GM12878 (cell line): Measurements from ENCODE around the gene ABI1. TPM values are rescaled to one million over a fixed set of nuclear protein-coding genes. Genes with fewer than 3 reads are reported as not detected.

ENCODE experiments used
- ATAC-seq: fragments of 200-7000 bp; cut with Tn5 transposase; 3 replicates; pipeline ENCODE4 v1.9.1; 2020; ENCODE audit warnings: mild to moderate bottlenecking, moderate library complexity
- BruUV-seq: library from RNA; stranded (reverse); fragments of 400-500 nt; replicated peaks from 2 replicates; lab custom pipeline; 2021; lab: Mats Ljungman, UMichigan
- CTCF ChIA-PET: fragments of 300-600 bp; sonication (Branson Sonifier 250); formaldehyde crosslinking; extraction: SDS; loops from one replicate; lab custom pipeline; 2021; ENCODE audit warnings: inconsistent platforms; lab: Yijun Ruan, JAX
- POLR2A ChIA-PET: fragments of 350-600 bp; formaldehyde crosslinking; extraction: SDS; loops from one replicate; lab custom pipeline; 2021; ENCODE audit warnings: inconsistent platforms; lab: Charles Lee
- RAD21 ChIA-PET: fragments of 300-600 bp; sonication (Branson Sonifier 250); formaldehyde crosslinking; loops from one replicate; lab custom pipeline; 2023; ENCODE audit warnings: antibody characterized with exemption; ENCODE audit not compliant: unreplicated experiment; lab: Charles Lee
- SMC1A ChIA-PET: fragments of 300-600 bp; sonication (Branson Sonifier 250); formaldehyde crosslinking; loops from one replicate; lab custom pipeline; 2023; ENCODE audit not compliant: unreplicated experiment, uncharacterized antibody; lab: Charles Lee
- DNase-seq: peaks from one replicate; pipeline ENCODE4 v3.0.0-alpha.2; 2011; ENCODE audit warnings: low read depth, low spot score
- FAIRE-seq: peaks from 3 replicates; lab custom pipeline; 2011; peaks lifted over from hg19 to GRCh38; lab: Jason Lieb, UNC
- H2AFZ ChIP-seq: 2 replicates; pipeline ENCODE4 v1.6.0; 2011; ENCODE audit warnings: low read depth, low read length, control low read depth; ENCODE audit not compliant: control insufficient read depth
- H3K27ac ChIP-seq: 2 replicates; pipeline ENCODE4 v1.5.1; 2011; ENCODE audit warnings: control low read depth; ENCODE audit not compliant: control insufficient read depth, insufficient read depth
- H3K27me3 ChIP-seq, 2 experiments: replicated peaks in 1 of 2; 2 replicates each; pipeline versions ENCODE4 v1.6.0 to v1.6.1; 2011; ENCODE audit warnings: low read length in 1 of 2; ENCODE audit not compliant: control insufficient read depth in 2 of 2, insufficient read depth in 2 of 2
- H3K36me3 ChIP-seq, 2 experiments: 2 replicates each; pipeline ENCODE4 v1.5.1; 2011; ENCODE audit warnings: low read length in 1 of 2; ENCODE audit not compliant: control insufficient read depth in 2 of 2, insufficient read depth in 2 of 2
- H3K4me1 ChIP-seq: 2 replicates; pipeline ENCODE4 v1.6.1; 2011; ENCODE audit warnings: mild to moderate bottlenecking, low read length, moderate library complexity, mixed read lengths; ENCODE audit not compliant: control insufficient read depth, insufficient read depth
- H3K4me2 ChIP-seq: 2 replicates; pipeline ENCODE4 v1.6.0; 2011; ENCODE audit warnings: control low read depth; ENCODE audit not compliant: control insufficient read depth, insufficient read depth
- H3K4me3 ChIP-seq: fragments of 200-600 bp; sonication (generic); 2 replicates; pipeline ENCODE4 v1.5.1; 2016
- H3K79me2 ChIP-seq: 2 replicates; pipeline ENCODE4 v1.6.0; 2011; ENCODE audit warnings: low read length; ENCODE audit not compliant: control insufficient read depth, insufficient read depth
- H3K9ac ChIP-seq: 2 replicates; pipeline ENCODE4 v1.8.0; 2011; ENCODE audit warnings: low read length, control low read depth, mixed read lengths; ENCODE audit not compliant: control insufficient read depth, insufficient read depth
- H3K9me3 ChIP-seq: replicated peaks from 3 replicates; pipeline ENCODE4 v1.5.1; 2011; ENCODE audit warnings: mild to moderate bottlenecking, low read length; ENCODE audit not compliant: control insufficient read depth, insufficient read depth
- H4K20me1 ChIP-seq: 2 replicates; pipeline ENCODE4 v1.6.0; 2011; ENCODE audit not compliant: control insufficient read depth, insufficient read depth
- RAD51 ChIP-seq: fragments of 450-650 bp; IDR thresholded peaks from 2 replicates; pipeline ENCODE4 v1.6.1; 2016; ENCODE audit warnings: moderate library complexity, mild to moderate bottlenecking, inconsistent platforms
- ZBTB33 ChIP-seq: fragments of 450-650 bp; IDR thresholded peaks from 2 replicates; pipeline ENCODE4 v1.6.1; 2017; ENCODE audit warnings: mild to moderate bottlenecking
- WGBS: methylation state at CpG from one replicate; pipeline ENCODE4 v1.1.6; 2016; ENCODE audit warnings: low lambda C conversion rate; ENCODE audit not compliant: insufficient replicate concordance, insufficient coverage; ENCODE audit errors: missing lambda C conversion rate; 5-methylcytosine and 5-hydroxymethylcytosine counted together
- in situ Hi-C: fragments of 300-500 bp; cut with MboI; formaldehyde crosslinking; loops from 9 replicates; pipeline ENCODE4 v1.14.3; 2018; ENCODE audit warnings: mixed read lengths
- intact Hi-C: fragments of 100-400 bp; cut with micrococcal nuclease; formaldehyde crosslinking; loops from one replicate; pipeline ENCODE4 v1.14.2; 2022; ENCODE audit not compliant: unreplicated experiment
- polyA plus RNA-seq, 11 experiments: library from polyadenylated mRNA; depleted of rRNA in 4 of 11; unstranded in 6 of 11; stranded (reverse) in 5 of 11; fragments of >200 nt; fragmentation: Nextera tagmentation in 4 of 11; fragmentation: Illumina TruSeq in 1 of 11; extraction: Ambion mirVana in 4 of 11; extraction: Trizol in 1 of 11; gene quantifications; 1 replicate in 1 of 11; 2 replicates in 10 of 11; pipeline versions ENCODE4 v1.2.1 to v1.2.3, GENCODE V29; 2011 to 2016; ENCODE audit warnings: inconsistent platforms in 2 of 11, missing spikeins in 2 of 11, low read depth in 1 of 11
- total RNA-seq, 4 experiments: library from RNA; depleted of rRNA in 3 of 4; stranded (reverse); fragments of >200 nt in 3 of 4; fragmentation: Illumina TruSeq in 1 of 4; extraction: Trizol in 1 of 4; gene quantifications; 2 replicates each; pipeline versions ENCODE4 v1.2.1 to v1.2.3, GENCODE V29; 2013 to 2021

The ABI1 gene
- total and polyA plus RNA-seq, 10 of the 15 experiments (the other 5 are each of a cell fraction or from before 2014, with no cell fraction given): 31.2 to 73.2 (median 50.7) TPM

GRCh38 chr10:26821699-26822570 is 38.8 kb downstream of the ABI1 start:
- Histone ChIP-seq H3K9ac (no peak overlapping the region), H3K27me3 (no peaks in the 10 kb centered on the region), H3K4me1 (no peaks in the 10 kb centered on the region; the same call in 1 of the 2 replicates), H3K79me2 (peaks cover 68% of the 10 kb centered on the region), H3K4me2 (no peak overlapping the region), H3K9me3 (peaks cover 4% of the 10 kb centered on the region; the same call in 2 of the 3 replicates), H2AFZ (no peak overlapping the region), H4K20me1 (no peaks in the 10 kb centered on the region), H3K27ac (no peak overlapping the region), H3K36me3 (peaks cover 0 to 18% of the 10 kb centered on the region in 2 experiments; a peak in 2 of 4 replicates), H3K4me3 (no peak overlapping the region)
- intact Hi-C loops: no loop called here
- TF ChIP-seq RAD51 (peak; percentile 49; the same call in 1 of the 2 replicates), ZBTB33 (no peak)
- ATAC-seq (peak; percentile 53; the same call in 2 of the 3 replicates), DNase-seq (no peak), FAIRE-seq (no peak)
- 97% methylated on average over 3 of the region's 3 CpGs for WGBS
- RAD21 ChIA-PET: no interaction called here
- SMC1A ChIA-PET: interaction anchor here (0.6 to 1.0 kb wide), 3 partner anchors 41 to 868 kb away, joined by 3 to 4 read pairs (median 3); no protein-coding TSS in a partner anchor
- POLR2A ChIA-PET: no interaction called here
- in situ Hi-C loops: no loop called here
- CTCF ChIA-PET: interaction anchor here (0.6 kb wide), 1 partner anchor 143 kb away, joined by 4 read pairs; no protein-coding TSS in a partner anchor
- BruUV-seq: no TSS peak
